ENCODE data around the gene KANK2. TPM values are rescaled to one million over a fixed set of nuclear protein-coding genes. Genes with fewer than 3 reads are reported as not detected.

Gene KANK2
- total RNA-seq, 1 donor from 2014 or later = 78.3 TPM

- no peak overlapping the region for H3K4me3 ChIP-seq (ENCODE audit: low read depth, low read length)
- DNase-seq (ENCODE audit: low read depth) = no peak
- no peak for TF ChIP-seq CTCF (conservative IDR thresholded peaks at IDR 0.05; ENCODE audit: low read depth, low read length)
Measured at GRCh38 chr19:11115042-11115441, 82.3 kb downstream of the KANK2 start.

Other genes starting within 250 kb of the KANK2 start
- 150 and 156 TPM in 2 replicates for gene SMARCA4, start 236.5 kb downstream of the KANK2 start, total RNA-seq
- gene LDLR, start 108.1 kb downstream of the KANK2 start, total RNA-seq = 123 and 184 TPM in 2 replicates
- gene SPC24, start 41.8 kb downstream of the KANK2 start, total RNA-seq = 33.0 and 76.1 TPM in 2 replicates
- not detected in 2 replicates for gene ANGPTL8, start 42.1 kb upstream of the KANK2 start, total RNA-seq
- 17.2 and 17.7 TPM in 2 replicates for gene DOCK6, start 65.0 kb upstream of the KANK2 start, total RNA-seq
- not detected in 2 replicates for gene TSPAN16, start 98.6 kb upstream of the KANK2 start, total RNA-seq
- 13.4 and 18.3 TPM in 2 replicates for gene RAB3D, start 142.1 kb upstream of the KANK2 start, total RNA-seq
- 226 and 228 TPM in 2 replicates for gene TMEM205, start 148.7 kb upstream of the KANK2 start, total RNA-seq
- 6.1 and 7.8 TPM in 2 replicates for gene CCDC159, start 149.0 kb upstream of the KANK2 start, total RNA-seq
- 1.3 and 6.2 TPM in 2 replicates for gene PLPPR2, start 157.9 kb upstream of the KANK2 start, total RNA-seq
- gene SWSAP1, start 177.1 kb upstream of the KANK2 start, total RNA-seq = 1.2 and 2.7 TPM in 2 replicates
- gene EPOR, start 186.8 kb upstream of the KANK2 start, total RNA-seq = 4.3 and 5.2 TPM in 2 replicates
- gene RGL3, start 221.8 kb upstream of the KANK2 start, total RNA-seq = 3.1 and 19.0 TPM in 2 replicates
- 0.40 TPM in 1 of 2 replicates, not detected in the other for gene ODAD3, start 237.6 kb upstream of the KANK2 start, total RNA-seq
- gene PRKCSH, start 238.1 kb upstream of the KANK2 start, total RNA-seq = 184 and 243 TPM in 2 replicates

Data from epithelial cell of proximal tubule (primary cell).